ENCODE data around the gene MOB2.

GRCh38 chr11:1460396-1460985 lies 26.1 kb downstream of the MOB2 start:
- TF ChIP-seq CTCF (IDR thresholded peaks at IDR 0.05; ENCODE audit: low read depth, low read length, missing input control) (no peak), TAF1 (conservative IDR thresholded peaks at IDR 0.05) (no peak), YY1 (IDR thresholded peaks at IDR 0.05) (no peak), MAX (IDR thresholded peaks at IDR 0.05) (no peak), ATF3 (IDR thresholded peaks at IDR 0.05) (no peak)

Measured in liver (tissue), 3 donors.